Uterus (tissue), 4 donors: Measurements from ENCODE around the gene PRRX2. TPM values are rescaled to one million over a fixed set of nuclear protein-coding genes. Genes with fewer than 3 reads are reported as not detected.
A peak's percentile ranks its signal among the peaks of the same experiment; 100 is the strongest.

Experiments
- DNase-seq, 2 donors: peaks; one replicate each; pipeline ENCODE4 v3.0.0-alpha.2; 2019 to 2020
- H3K27ac ChIP-seq, 2 donors: fragments of 200-600 bp; sonication (generic); 1 replicate in 1 of 2; 2 replicates in 1 of 2; pipeline ENCODE4 v1.5.1; 2016 to 2018
- H3K27me3 ChIP-seq, 2 donors: fragments of 200-600 bp; sonication (generic); one replicate each; pipeline ENCODE4 v1.5.1; 2018 to 2019; ENCODE audit warnings: control low read depth in 1 of 2
- H3K36me3 ChIP-seq, 2 donors: fragments of 200-600 bp; sonication (generic); one replicate each; pipeline ENCODE4 v1.5.1; 2019; ENCODE audit warnings: control low read depth in 1 of 2
- H3K4me1 ChIP-seq, 2 donors: fragments of 200-600 bp; sonication (generic); one replicate each; pipeline ENCODE4 v1.5.1; 2018 to 2019; ENCODE audit warnings: control low read depth in 1 of 2
- H3K4me3 ChIP-seq, 2 donors: fragments of 200-600 bp; sonication (generic); 1 replicate in 1 of 2; 2 replicates in 1 of 2; pipeline ENCODE4 v1.5.1; 2018 to 2019; ENCODE audit warnings: mild to moderate bottlenecking in 1 of 2
- H3K9me3 ChIP-seq, 2 donors: fragments of 200-600 bp; sonication (generic); one replicate each; pipeline ENCODE4 v1.5.1; 2019; ENCODE audit warnings: control low read depth in 1 of 2
- CTCF ChIP-seq, 4 experiments: fragments of 200-600 bp in 2 of 4; fragments of 450-650 bp in 2 of 4; sonication (generic) in 2 of 4; IDR thresholded peaks; one replicate each; pipeline ENCODE4 v1.5.1; 2016 to 2019; ENCODE audit warnings: antibody characterized with exemption in 4 of 4, mild to moderate bottlenecking in 2 of 4, moderate library complexity in 1 of 4
- POLR2A ChIP-seq, 2 donors: fragments of 450-650 bp; IDR thresholded peaks; one replicate each; pipeline ENCODE4 v1.6.1; 2016; ENCODE audit warnings: antibody characterized with exemption in 2 of 2, mild to moderate bottlenecking in 1 of 2, moderate library complexity in 1 of 2
- intact Hi-C: fragments of 100-400 bp; cut with DNase I; formaldehyde crosslinking; loops from one replicate; pipeline ENCODE4 v1.15.1; 2023; ENCODE audit warnings: low total_unique reads
- total RNA-seq, 4 donors: library from RNA; depleted of rRNA in 3 of 4; stranded (reverse); fragments of >200 nt in 3 of 4; gene quantifications; one replicate each; pipeline versions ENCODE4 v1.1.0 to v1.2.4, GENCODE V29; 2014 to 2023
- donor health status: DM: yes; HTN: yes; CAD: no.

PRRX2 gene
- 1 to 10 TPM in 2 of 4 donors, not detected in 2; 3.5 to 5.5 TPM for total RNA-seq

- TF ChIP-seq POLR2A (IDR thresholded peaks at IDR 0.05), result no peak
- Histone ChIP-seq H3K9me3 (no peaks in the 10 kb centered on the region), H3K4me1 (no peaks in the 10 kb centered on the region), H3K4me3 (peak within 1 kb of the TSS; percentile 15 to 36), H3K27ac (no peak within 1 kb of the TSS), H3K27me3 (peaks cover 0 to 5% of the 10 kb centered on the region in 2 donors), H3K36me3 (no peaks in the 10 kb centered on the region)
- peak in 1 of 2 donors; percentile 39 for DNase-seq
- intact Hi-C loops, result no loop called here
Observed at GRCh38 chr9:129665389-129665775, at the start of gene PRRX2. Gene PRRX2, plus strand, starts transcription at chr9:129665647. Its CDS starts 221 bp downstream, at chr9:129665868.

- TF ChIP-seq POLR2A (IDR thresholded peaks at IDR 0.05) (no peak), CTCF (IDR thresholded peaks at IDR 0.05) (no peak)
- Histone ChIP-seq H3K4me3 (no peak overlapping the region), H3K27ac (no peak overlapping the region), H3K4me1 (no peaks in the 10 kb centered on the region), H3K27me3 (no peaks in the 10 kb centered on the region), H3K9me3 (no peaks in the 10 kb centered on the region), H3K36me3 (no peaks in the 10 kb centered on the region)
- DNase-seq, result no peak
- intact Hi-C loops, result no loop called here
Observed at GRCh38 chr9:129617167-129617566, 48.3 kb upstream of the PRRX2 start.

GRCh38 chr9:129619787-129620668 lies 45.4 kb upstream of the PRRX2 start:
- Histone ChIP-seq H3K36me3 (no peaks in the 10 kb centered on the region), H3K9me3 (no peaks in the 10 kb centered on the region), H3K4me1 (no peaks in the 10 kb centered on the region), H3K4me3 (peak overlapping the region; percentile 26 to 35), H3K27me3 (no peaks in the 10 kb centered on the region), H3K27ac (no peak overlapping the region)
- intact Hi-C loops, result no loop called here
- peak in 1 of 4 experiments; percentile 13 for TF ChIP-seq CTCF (IDR thresholded peaks at IDR 0.05)
- no peak for TF ChIP-seq POLR2A (IDR thresholded peaks at IDR 0.05)
- DNase-seq, result no peak

- Histone ChIP-seq H3K4me1 (no peaks in the 10 kb centered on the region), H3K27me3 (no peaks in the 10 kb centered on the region), H3K4me3 (peak within 1 kb of the TSS; percentile 26 to 35), H3K36me3 (no peaks in the 10 kb centered on the region), H3K9me3 (no peaks in the 10 kb centered on the region), H3K27ac (no peak within 1 kb of the TSS)
- no peak for DNase-seq
- intact Hi-C loops, result no loop called here
- TF ChIP-seq POLR2A (IDR thresholded peaks at IDR 0.05) (no peak), CTCF (IDR thresholded peaks at IDR 0.05) (no peak)
Observed at GRCh38 chr9:129620669-129621295, 44.7 kb upstream of the PRRX2 start, which contains the start of gene C9orf50. Gene C9orf50, minus strand, starts transcription at chr9:129621101. Its CDS starts 527 bp downstream, at chr9:129620574.

- intact Hi-C loops, result no loop called here
- Histone ChIP-seq H3K36me3 (no peaks in the 10 kb centered on the region), H3K4me3 (no peak overlapping the region), H3K4me1 (peaks cover 4 to 12% of the 10 kb centered on the region in 2 donors), H3K27ac (no peak overlapping the region), H3K27me3 (no peaks in the 10 kb centered on the region), H3K9me3 (no peaks in the 10 kb centered on the region)
- TF ChIP-seq CTCF (IDR thresholded peaks at IDR 0.05) (no peak), POLR2A (IDR thresholded peaks at IDR 0.05) (no peak)
- no peak for DNase-seq
Observed at GRCh38 chr9:129623331-129623730, 42.1 kb upstream of the PRRX2 start.
